Measurements from ENCODE around the gene ST8SIA3.

The ST8SIA3 gene

DNA sequence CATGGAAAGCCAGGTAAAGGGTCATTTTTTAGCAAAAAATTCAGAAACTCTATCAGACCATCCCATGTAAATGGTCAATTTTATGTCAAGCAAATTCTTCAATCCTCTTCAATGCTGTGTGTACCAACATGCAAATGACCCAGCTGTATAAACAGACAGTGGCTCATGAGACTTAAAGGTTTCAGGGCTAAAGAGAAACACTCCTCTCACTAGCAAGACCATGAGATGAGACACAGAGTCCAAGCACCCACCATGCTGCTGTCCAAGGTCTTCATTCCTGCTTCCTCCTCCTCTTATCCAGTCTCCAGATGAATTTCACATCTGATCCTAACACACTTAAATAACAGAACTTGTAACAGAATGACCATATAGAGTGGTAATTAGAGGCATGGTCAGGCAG lies 52.0 kb downstream of the ST8SIA3 start:
- TF ChIP-seq POLR2AphosphoS5 (IDR thresholded peaks at IDR 0.05; ENCODE audit: low read depth, low read length) (no peak), SIN3A (IDR thresholded peaks at IDR 0.05; ENCODE audit: borderline replicate concordance, insufficient read depth, low read length) (no peak), TAF1 (IDR thresholded peaks at IDR 0.05; ENCODE audit: borderline replicate concordance, insufficient read depth, low read length) (no peak), FOXP2 (optimal IDR thresholded peaks at IDR 0.05; ENCODE audit: borderline replicate concordance, extremely low read depth, extremely low read length, insufficient read depth) (no peak)
- TF ChIP-seq, protein P1, sequence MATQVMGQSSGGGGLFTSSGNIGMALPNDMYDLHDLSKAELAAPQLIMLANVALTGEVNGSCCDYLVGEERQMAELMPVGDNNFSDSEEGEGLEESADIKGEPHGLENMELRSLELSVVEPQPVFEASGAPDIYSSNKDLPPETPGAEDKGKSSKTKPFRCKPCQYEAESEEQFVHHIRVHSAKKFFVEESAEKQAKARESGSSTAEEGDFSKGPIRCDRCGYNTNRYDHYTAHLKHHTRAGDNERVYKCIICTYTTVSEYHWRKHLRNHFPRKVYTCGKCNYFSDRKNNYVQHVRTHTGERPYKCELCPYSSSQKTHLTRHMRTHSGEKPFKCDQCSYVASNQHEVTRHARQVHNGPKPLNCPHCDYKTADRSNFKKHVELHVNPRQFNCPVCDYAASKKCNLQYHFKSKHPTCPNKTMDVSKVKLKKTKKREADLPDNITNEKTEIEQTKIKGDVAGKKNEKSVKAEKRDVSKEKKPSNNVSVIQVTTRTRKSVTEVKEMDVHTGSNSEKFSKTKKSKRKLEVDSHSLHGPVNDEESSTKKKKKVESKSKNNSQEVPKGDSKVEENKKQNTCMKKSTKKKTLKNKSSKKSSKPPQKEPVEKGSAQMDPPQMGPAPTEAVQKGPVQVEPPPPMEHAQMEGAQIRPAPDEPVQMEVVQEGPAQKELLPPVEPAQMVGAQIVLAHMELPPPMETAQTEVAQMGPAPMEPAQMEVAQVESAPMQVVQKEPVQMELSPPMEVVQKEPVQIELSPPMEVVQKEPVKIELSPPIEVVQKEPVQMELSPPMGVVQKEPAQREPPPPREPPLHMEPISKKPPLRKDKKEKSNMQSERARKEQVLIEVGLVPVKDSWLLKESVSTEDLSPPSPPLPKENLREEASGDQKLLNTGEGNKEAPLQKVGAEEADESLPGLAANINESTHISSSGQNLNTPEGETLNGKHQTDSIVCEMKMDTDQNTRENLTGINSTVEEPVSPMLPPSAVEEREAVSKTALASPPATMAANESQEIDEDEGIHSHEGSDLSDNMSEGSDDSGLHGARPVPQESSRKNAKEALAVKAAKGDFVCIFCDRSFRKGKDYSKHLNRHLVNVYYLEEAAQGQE (IDR thresholded peaks at IDR 0.05; ENCODE audit: insufficient read depth in 1 of 2, low read depth in 2 of 2, low read length in 2 of 2) = peak in 1 of 2 experiments; percentile 79; a peak in 2 of 4 replicates

GRCh38 chr18:57409650-57410049 lies 57.3 kb downstream of the ST8SIA3 start:
- TF ChIP-seq POLR2AphosphoS5 (IDR thresholded peaks at IDR 0.05; ENCODE audit: low read depth, low read length) = no peak
- TF ChIP-seq FOXP2 (optimal IDR thresholded peaks at IDR 0.05; ENCODE audit: borderline replicate concordance, extremely low read depth, extremely low read length, insufficient read depth) = no peak
- TF ChIP-seq TAF1 (IDR thresholded peaks at IDR 0.05; ENCODE audit: borderline replicate concordance, insufficient read depth, low read length) = no peak
- TF ChIP-seq, protein P1 (IDR thresholded peaks at IDR 0.05; ENCODE audit: insufficient read depth in 1 of 2, low read depth in 2 of 2, low read length in 2 of 2) = no peak
- TF ChIP-seq SIN3A (IDR thresholded peaks at IDR 0.05; ENCODE audit: borderline replicate concordance, insufficient read depth, low read length) = no peak

DNA sequence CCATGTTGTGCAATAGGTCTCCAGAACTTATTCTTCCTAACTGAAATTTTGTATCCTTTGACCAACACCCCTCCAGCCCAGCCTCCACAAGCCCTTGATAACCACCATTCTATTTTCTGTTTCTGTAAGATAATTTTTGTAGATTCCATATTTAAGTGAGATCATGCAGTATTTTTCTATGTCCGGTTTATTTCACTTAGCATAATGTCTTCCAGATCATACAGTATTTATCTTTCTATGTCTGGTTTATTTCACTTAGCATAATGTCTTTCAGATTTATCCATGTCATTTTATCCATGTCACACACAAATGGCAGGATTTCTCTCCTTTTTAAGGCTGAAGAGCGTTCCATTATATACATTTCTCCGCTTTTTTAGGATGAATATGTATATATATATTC lies 58.4 kb downstream of the ST8SIA3 start:
- TF ChIP-seq SIN3A (IDR thresholded peaks at IDR 0.05; ENCODE audit: borderline replicate concordance, insufficient read depth, low read length) (no peak), POLR2AphosphoS5 (IDR thresholded peaks at IDR 0.05; ENCODE audit: low read depth, low read length) (no peak), FOXP2 (optimal IDR thresholded peaks at IDR 0.05; ENCODE audit: borderline replicate concordance, extremely low read depth, extremely low read length, insufficient read depth) (no peak), TAF1 (IDR thresholded peaks at IDR 0.05; ENCODE audit: borderline replicate concordance, insufficient read depth, low read length) (no peak)
- TF ChIP-seq, protein P1 (IDR thresholded peaks at IDR 0.05; ENCODE audit: insufficient read depth in 1 of 2, low read depth in 2 of 2, low read length in 2 of 2) = no peak

- no peak for TF ChIP-seq SIN3A (IDR thresholded peaks at IDR 0.05; ENCODE audit: borderline replicate concordance, insufficient read depth, low read length)
- TF ChIP-seq FOXP2 (optimal IDR thresholded peaks at IDR 0.05; ENCODE audit: borderline replicate concordance, extremely low read depth, extremely low read length, insufficient read depth) = no peak
- TF ChIP-seq POLR2AphosphoS5 (IDR thresholded peaks at IDR 0.05; ENCODE audit: low read depth, low read length) = no peak
- TF ChIP-seq, protein P1 (IDR thresholded peaks at IDR 0.05; ENCODE audit: insufficient read depth in 1 of 2, low read depth in 2 of 2, low read length in 2 of 2) = no peak
- no peak for TF ChIP-seq TAF1 (IDR thresholded peaks at IDR 0.05; ENCODE audit: borderline replicate concordance, insufficient read depth, low read length)
These were observed 64.2 kb downstream of the ST8SIA3 start for GRCh38 chr18:57416542-57416941.

Measured in PFSK-1 (cell line).